HG03139 (cell line): Measurements from ENCODE around the gene SERINC3.

ENCODE experiments used
- ATAC-seq: cut with Tn5 transposase; IDR thresholded peaks from one replicate; pipeline ENCODE4 v1.9.1; 2021; ENCODE audit not compliant: unreplicated experiment

Gene SERINC3

DNA sequence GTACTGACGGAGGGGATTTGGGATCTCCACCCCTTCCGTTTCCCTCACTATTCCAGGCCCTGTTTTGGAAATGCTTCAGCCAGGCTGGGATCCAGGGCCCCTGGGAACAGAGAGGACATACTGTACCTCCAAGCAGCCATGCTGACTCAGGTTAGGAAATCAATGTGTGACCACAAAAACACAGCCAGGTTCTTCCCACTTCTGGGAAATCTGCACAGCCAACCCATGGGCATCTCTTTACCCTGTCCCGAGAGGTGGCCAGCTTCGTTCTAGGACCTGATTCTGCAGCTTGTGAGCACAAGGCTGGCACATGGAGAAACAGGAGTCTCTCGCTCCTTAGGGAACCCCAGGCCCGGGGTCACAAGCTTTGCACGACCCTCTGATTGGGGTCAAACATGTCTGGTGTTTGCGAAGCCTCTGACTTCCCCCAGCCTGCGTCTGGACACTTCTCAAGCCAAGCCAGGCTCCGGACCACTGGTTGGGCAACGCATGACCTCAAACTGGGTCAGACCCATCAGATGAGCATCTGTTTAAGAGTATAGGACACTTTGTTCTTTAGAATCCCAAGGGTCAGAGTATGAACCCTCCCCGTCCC lies 54.5 kb downstream of the SERINC3 start:
- no peak for ATAC-seq

DNA sequence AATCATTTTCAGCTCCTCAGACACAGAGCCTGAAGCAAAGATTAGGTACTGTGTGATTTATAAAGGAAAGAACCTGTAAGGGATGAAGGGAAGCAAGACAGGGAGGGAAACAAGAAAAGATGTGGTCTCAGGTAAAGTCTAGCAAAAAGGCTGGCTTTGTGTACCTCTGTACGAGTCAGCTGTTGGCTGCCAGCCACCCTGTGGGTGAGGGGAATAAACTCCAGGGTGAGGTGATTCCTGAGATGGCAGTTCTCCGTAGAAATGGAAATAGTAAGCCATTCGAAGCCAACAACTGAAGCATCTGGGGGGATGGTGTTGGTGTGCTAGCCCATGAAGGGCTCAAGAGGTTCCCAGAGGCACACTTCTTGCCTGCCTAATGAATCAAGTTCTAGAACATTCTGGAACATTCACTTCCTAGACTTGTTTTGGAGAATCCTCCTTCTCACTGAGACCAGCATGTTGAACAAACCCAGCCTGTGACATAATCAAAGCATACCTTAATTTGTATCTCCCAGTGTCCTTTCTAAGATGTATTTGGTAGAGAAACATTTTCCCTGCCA lies 56.8 kb downstream of the SERINC3 start:
- no peak for ATAC-seq

DNA sequence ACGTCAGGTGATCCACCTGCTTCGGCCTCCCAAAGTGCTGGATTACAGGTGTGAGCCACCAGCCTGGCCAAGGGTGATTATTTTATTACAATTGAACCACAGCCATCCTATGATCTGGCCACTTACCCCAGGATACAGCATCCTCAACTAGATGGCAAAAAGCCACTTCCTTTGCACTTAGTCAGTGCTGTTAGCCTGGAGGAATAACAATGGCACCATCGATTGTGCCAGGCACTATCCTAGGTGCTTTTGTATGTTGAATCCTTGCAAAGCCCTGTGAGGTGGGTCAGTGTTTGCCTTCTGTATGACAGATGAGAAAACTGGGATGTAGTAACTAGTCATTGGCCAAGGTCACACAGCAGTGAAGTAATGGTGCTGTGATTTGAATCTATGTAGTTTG lies 57.4 kb downstream of the SERINC3 start:
- no peak for ATAC-seq

DNA sequence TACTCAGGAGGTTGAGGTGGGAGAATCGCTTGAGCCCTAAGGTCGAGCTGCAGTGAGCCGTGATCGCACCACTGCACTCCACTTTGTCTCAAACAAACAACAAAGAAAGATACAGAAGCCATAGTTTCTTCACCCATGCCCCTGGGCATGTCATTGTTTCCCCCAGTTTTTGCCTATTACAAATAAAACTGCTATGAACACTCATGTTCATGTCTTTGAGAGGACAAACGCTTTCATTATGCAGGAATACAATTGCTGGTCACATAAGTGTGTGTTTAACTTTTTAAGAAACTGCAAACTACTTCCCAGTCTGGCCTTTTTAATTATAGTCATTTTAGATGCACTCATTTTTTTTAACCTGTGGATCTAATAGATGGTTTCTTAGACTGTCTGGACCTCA lies 58.4 kb downstream of the SERINC3 start:
- no peak for ATAC-seq

DNA sequence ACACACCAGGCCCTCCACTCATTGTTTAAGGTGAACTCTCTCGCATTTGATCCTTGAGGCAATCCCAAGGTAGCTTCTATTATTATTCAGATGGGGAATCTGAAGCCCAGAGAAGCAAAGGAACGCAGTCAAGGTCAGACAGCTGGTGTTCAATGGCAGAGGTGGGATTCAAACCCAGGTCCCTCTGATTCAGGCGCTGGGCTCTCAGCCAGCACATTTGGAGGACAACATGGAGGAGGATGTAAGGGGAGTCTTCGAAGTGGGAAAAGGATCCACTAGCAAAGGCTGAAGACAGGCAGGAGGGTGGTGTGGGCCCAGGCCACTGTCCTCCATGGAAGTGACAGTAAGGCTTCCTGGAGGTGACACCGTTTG lies 60.1 kb downstream of the SERINC3 start:
- ATAC-seq: no peak

DNA sequence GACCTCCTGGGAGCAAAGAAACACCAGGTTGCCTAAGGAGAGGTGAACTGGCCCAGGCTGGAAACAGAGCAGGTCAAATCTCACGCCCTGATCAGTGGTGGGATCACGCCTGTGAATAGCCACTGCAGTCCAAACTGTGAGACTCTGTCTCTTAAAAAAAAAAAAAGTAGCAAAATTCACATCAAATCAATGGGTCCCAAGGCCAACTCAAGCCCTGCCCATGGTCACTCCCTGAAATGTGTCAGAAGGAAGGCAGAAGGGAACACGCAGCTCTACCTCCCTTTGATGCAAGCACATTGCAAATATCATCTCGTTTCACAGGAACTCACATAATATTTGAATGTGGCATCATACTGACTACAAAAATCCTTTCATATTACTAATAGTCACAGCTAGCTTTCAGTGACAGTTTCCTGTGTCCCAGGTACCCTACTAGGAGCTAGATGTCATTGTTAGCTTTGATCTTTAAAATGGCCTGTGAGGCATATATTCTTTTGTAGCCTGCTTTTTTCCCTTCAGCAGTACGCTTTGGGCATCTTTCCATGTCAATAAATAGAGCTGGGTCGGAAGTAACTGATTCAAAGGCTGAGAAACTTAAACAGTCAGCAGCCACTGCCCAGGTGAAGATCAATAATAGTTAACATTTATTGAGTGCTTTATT lies 60.6 kb downstream of the SERINC3 start:
- no peak for ATAC-seq

DNA sequence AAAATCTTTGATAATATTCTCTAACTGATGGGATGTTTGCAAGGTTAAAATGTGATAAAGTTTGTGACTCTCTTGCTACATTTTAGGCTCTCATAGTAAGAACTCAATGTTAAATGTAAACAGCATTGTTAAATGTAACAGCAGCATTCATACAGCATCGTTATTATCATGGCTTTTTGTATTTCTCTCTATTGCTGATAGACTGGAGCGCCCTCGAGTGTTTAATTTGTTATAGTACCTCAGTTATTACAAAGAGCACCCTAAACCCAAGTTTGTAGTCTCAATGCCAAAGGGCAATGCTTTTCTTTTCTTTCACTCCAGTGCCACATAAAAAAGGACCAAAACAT lies 61.1 kb downstream of the SERINC3 start:
- ATAC-seq: no peak

DNA sequence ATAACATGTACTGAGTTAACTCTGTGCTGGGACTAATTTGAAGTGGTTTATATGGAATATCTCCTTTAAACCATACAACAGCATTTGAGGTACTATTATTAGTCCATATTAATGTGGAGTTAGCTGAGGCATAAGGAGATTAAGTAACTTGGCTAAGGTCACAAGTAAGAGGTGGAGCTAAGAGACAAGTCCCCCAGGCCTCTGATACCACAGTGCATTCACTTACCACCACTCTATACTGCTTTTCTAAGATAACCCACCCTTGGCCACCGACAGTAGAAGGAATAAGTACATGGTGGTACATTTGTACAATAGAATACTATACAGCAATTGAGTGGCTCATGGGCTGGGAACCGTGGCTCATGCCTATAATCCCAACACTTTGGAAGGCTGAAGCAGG lies 62.6 kb downstream of the SERINC3 start:
- ATAC-seq: no peak

DNA sequence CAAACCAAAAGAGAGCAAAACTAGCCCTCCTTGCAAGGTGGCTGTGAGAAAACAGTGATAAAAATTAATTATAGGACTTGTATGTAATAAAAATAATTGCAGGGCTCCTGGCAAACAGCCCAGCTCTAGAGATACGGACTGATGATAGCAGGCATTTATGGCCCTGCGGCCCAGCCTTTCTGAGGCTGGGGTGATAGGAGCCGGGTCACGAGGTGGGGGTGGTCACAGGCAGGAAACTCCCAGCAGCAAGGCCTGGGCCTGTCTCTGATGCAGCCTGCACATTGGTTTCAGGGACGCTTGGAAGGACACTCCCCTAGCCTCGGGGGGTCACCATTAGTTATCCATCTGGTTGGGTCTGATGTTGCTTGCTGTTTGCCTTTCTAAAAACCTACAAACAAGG lies 64.9 kb downstream of the SERINC3 start:
- no peak for ATAC-seq

DNA sequence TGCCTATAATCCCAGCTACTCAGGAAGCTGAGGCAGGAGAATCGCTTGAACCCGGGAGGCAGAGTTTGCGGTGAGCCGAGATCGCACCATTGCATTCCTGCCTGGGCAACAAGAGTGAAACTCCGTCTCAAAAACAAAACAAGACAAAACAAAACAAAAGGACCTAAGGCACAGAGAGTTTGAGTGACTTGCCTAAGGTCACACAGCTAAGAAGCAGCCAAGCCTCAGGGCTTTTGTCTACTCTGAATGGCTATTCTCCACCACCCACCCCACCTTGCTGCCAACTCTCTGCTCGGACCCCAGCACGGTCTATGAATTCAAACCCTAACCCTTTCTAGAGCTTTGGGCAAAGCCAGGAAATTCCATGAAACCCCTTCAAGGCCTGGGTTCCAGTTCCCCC lies 65.3 kb downstream of the SERINC3 start:
- ATAC-seq: no peak

DNA sequence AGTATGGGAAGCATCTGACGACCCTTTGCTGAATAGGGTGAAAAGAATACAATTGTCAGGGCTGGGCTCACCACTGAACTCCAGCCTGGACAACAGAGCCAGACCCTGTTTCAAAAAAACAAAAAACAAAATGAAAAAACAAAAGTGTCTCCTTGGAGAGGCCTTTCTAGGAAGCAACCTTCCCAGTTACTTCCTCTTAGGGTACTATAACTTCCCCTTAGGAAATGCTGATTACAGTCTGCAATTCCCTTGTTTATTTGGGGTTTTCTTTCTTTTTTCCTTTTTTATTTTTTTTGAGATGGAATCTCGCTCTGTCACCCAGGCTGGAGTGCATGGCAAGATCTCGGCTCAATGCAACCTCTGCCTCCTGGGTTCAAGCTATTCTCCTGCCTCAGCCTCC lies 66.7 kb downstream of the SERINC3 start:
- no peak for ATAC-seq

DNA sequence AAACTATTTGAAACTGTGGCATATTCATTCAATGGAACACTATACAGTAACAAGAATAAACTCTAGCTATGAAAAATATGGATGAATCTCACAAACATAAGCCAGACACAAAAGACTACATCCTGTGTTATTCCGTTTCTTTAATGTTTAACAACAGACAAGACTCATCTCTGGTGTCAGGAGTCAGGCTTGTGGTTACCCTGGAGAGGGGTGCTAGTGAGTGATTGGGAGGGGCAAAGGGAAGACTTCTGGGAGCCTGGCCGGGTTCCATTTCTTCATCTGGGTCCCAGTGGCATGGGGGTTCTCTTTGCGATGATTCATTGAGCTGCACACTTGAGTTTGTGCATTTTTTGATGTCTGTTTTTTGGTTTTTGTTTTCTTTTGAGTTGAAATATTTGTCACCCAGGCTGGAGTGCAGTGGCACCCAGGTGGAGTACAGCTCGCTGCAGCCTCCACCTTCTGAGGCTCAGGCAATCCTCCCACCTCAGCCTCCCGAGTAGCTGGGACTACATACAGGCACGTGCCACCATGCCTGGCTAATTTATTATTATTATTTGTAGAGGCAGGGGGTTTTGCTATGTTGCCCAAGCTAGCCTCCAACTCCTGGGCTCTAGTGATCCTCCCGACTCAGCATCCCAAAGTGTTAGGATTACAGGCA lies 67.4 kb downstream of the SERINC3 start:
- ATAC-seq: no peak

DNA sequence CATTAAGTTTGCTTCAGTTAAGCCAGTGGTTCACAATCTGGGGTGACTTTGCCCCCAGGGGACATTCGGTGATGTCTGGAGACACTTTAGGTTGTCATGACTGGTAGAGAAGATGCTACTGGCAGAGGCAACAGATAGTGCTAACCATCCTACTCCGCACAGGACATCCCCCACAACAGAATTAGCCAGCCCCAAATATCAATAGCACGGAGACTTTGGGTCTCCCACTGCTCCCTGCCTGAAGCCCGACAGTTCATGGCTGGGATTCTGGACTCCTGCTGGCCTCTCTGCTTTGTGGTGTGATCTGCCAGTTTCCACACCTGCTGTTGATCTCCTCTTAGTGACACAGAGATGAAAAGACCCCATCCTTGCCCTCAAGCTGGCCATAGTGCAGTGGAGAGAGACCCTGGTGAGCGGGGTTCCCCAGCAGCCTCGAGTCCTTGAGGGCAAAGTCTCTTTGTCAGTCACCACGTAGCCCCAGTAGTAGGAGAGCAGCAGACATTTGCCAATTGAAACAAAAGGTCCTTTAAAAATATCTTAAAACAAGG lies 70.9 kb downstream of the SERINC3 start:
- no peak for ATAC-seq

DNA sequence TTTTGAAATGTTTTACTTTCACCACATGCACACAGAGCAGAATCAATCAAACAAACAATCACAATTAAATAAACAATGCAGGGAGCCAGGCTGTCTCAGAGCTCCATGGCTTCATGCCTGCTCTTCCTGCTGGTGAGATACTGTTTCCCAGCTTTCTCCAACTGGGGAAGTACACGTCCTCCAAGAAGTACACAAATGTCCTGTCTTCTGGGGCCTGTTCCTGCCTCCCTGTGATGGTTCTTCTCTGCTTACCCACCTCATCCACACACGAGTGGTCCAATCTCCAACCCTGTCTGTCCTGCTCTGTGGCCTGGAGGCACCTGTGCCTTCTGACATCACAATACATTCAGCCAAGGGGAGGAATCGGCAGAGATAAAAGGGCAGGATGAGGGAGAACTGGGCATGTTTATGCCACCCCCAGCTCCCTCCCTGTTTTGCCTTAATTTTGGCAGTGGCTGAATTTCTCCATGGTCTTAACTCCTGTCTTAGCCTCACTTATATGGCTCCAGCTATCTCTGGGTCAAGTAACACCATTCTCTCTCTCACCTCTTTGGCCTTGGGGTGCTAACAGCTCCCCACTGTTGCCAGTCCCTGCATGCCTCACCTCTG lies 71.5 kb downstream of the SERINC3 start:
- ATAC-seq: no peak

DNA sequence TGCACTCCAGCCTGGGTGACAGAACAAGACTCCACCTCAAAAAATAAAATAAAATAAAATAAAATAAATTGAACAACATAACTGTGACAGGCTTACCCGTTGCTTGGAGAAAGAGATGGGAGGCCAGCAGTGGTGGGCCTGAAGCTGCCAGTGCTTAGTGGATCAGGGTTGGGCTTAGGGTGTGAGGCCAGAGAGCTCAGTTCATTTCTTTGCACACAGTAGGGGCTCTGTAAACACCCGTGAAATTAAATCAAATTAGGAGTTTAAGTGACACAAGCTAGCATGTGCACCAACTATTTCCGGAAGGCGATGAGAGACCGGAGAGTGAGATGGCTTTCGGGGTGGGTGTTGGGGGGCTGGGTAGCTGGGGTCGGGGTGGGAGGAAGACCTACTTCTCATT lies 72.0 kb downstream of the SERINC3 start:
- ATAC-seq: no peak

DNA sequence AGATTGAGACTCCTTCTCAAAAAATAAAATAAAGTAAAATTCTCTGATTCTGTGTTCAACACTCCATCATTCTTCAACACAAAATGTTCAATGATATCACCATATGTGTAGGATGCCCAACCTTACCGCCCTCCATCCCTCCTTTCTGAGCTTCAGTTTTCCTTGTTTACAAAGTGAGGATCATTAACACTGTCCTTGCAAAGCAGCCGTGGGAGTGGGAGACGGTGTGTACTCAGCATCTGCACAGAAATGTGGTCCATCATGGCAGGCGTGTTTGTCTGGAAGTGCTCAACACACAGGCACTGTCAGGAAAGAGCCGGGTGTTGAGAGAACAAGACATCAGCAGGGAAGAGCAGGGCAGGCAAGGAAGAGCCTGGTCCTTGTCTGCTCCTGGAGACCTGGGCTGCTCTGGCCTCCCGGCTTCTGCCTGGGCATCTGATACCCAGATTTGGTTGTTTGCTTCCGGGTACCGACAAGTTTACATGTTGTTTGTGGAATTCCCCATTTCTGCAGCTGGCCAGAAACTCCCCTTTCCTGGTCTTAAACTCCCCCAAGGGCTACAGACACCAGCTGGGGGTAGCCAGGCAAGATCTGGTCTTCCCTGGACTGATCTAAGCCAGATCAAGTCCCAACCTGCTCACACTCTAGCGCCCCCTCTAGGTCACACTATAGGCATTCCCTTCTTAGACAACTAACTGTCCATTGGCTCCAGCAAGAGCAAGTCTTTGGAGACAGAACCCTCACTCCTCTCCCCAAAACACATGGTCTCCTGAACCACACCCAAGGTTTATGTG lies 72.9 kb downstream of the SERINC3 start:
- no peak for ATAC-seq

DNA sequence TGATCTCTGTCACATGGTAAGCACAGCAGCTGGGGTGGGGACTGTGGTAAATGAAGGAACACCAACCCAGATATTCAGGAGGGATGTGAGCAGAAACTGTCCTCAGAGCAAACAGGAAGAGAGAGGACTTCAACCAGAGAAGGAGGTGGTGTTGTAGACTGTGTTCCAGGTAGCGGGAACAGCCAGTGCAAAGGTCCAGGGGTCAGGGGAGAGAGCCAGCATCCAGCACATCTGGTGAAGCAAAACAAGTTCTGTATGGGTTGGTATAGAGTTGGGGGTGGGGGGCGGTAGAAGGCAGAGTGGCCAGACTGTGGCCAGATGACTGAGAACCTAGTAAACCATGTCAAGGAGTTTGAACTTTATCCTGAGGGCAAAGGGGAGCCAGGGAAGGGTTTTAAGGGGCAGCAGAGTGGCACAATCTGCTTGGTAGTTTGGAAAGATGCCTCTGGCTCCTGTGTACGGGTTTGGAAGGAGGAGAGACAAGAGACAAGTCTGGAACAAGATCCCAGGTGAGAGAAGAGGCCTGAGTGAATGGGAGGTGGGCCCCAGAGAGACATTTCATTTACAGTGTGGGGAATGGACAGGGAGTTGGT lies 73.9 kb downstream of the SERINC3 start:
- ATAC-seq: no peak
